Ovary (tissue), 9 donors: ENCODE data around the gene DTD1. TPM values are rescaled to one million over a fixed set of nuclear protein-coding genes. Genes with fewer than 3 reads are reported as not detected.

Experiments used
- DNase-seq, 5 donors: peaks; one replicate each; pipeline ENCODE4 v3.0.0-alpha.2; 2019 to 2020
- H3K27ac ChIP-seq, 2 donors: fragments of 200-600 bp; one replicate each; pipeline versions ENCODE4 v1.5.1 to v1.8.0; 2019 to 2022
- H3K27me3 ChIP-seq: fragments of 200-600 bp; one replicate; pipeline ENCODE4 v1.8.0; 2022
- H3K36me3 ChIP-seq: fragments of 200-600 bp; sonication (generic); one replicate; pipeline ENCODE4 v1.5.1; 2019
- H3K4me1 ChIP-seq: one replicate; pipeline ENCODE4 v1.8.1; 2013; ENCODE audit warnings: mild to moderate bottlenecking, moderate library complexity; ENCODE audit not compliant: insufficient read depth
- H3K4me3 ChIP-seq: fragments of 200-600 bp; sonication (generic); one replicate; pipeline ENCODE4 v1.5.1; 2017
- H3K9me3 ChIP-seq, 2 donors: fragments of 200-600 bp in 1 of 2; sonication (generic) in 1 of 2; one replicate each; pipeline versions ENCODE4 v1.5.1 to v1.8.1; 2013 to 2019; ENCODE audit warnings: mild to moderate bottlenecking in 1 of 2, moderate library complexity in 1 of 2
- CTCF ChIP-seq, 3 donors: fragments of 450-650 bp in 2 of 3; fragments of 200-600 bp in 1 of 3; IDR thresholded peaks; one replicate each; pipeline versions ENCODE4 v1.5.1 to v1.8.0; 2016 to 2022; ENCODE audit warnings: antibody characterized with exemption in 3 of 3, mild to moderate bottlenecking in 1 of 3
- EP300 ChIP-seq: sonication (generic); formaldehyde crosslinking; IDR thresholded peaks from one replicate; pipeline ENCODE4 v1.6.1; 2017; ENCODE audit warnings: antibody characterized with exemption
- POLR2A ChIP-seq: fragments of 450-650 bp; IDR thresholded peaks from one replicate; pipeline ENCODE4 v1.6.1; 2017; ENCODE audit warnings: antibody characterized with exemption, mild to moderate bottlenecking, moderate library complexity
- WGBS, 3 donors: extraction: QIAGEN DNeasy Blood & Tissue Kit in 1 of 3; methylation state at CpG; one replicate each; pipeline versions ENCODE4 v1.1.5 to v1.1.7; 2013 to 2017; 5-methylcytosine and 5-hydroxymethylcytosine counted together
- intact Hi-C, 4 donors: fragments of 100-400 bp; cut with DNase I; formaldehyde crosslinking; loops; one replicate each; pipeline versions ENCODE4 v1.11.0 to v1.15.1; 2022 to 2023
- polyA plus RNA-seq, 2 donors: library from polyadenylated mRNA; stranded (reverse); fragments of 200-250 nt in 1 of 2; fragments of 350-450 nt in 1 of 2; fragmentation: Illumina TruSeq in 1 of 2; extraction: RNeasy Lipid Tissue Mini Kit (QIAGEN cat#74804) in 1 of 2; gene quantifications; one replicate each; pipeline ENCODE4 v1.2.3, GENCODE V29; 2013 to 2014
- total RNA-seq, 7 donors: library from RNA; depleted of rRNA in 2 of 7; stranded (reverse); fragments of >200 nt in 2 of 7; fragmentation: NEBNext Ultra II Directional in 3 of 7; extraction: Animal tissue kit (Norgen Biotek cat#: 25700) in 3 of 7; gene quantifications; one replicate each; pipeline versions ENCODE4 v1.1.0 to v1.2.4, GENCODE V29; 2016 to 2023
- donor health status: DM: no; HTN: no; CAD: no; lungs with moderate emphysema.
- donor health status: DM: no; HTN: no; CAD: no.
- donor health status: Bipolar disorder and iron deficiency.
- donor health status: DM: yes; HTN: yes; CAD: no.
- donor health status: DM: no; HTN: no; CAD: no.
- donor health status: DM: yes; HTN: yes; CAD: no.

Gene DTD1
- total and polyA plus RNA-seq, 9 donors = 12.4 to 36.5 (median 22.7) TPM

GRCh38 chr20:18663932-18664331, 76.1 kb downstream of the DTD1 start:
- Histone ChIP-seq H3K27ac (no peak overlapping the region), H3K27me3 (no peaks in the 10 kb centered on the region), H3K4me3 (no peak overlapping the region), H3K9me3 (no peaks in the 10 kb centered on the region), H3K4me1 (no peaks in the 10 kb centered on the region), H3K36me3 (no peaks in the 10 kb centered on the region)
- DNase-seq = no peak
- TF ChIP-seq EP300 (no peak), POLR2A (no peak), CTCF (IDR thresholded peaks at IDR 0.05) (no peak)
- WGBS, 3 donors = 74 to 90% (median 80%) methylated on average over 2 of the region's 2 CpGs
- intact Hi-C loops = no loop called here

- no peaks in the 10 kb centered on the region for H3K27me3 ChIP-seq
- H3K4me3 ChIP-seq = no peak overlapping the region
- no peak overlapping the region for H3K27ac ChIP-seq
- H3K9me3 ChIP-seq = no peaks in the 10 kb centered on the region
- 88 to 100% (median 96%) methylated on average over 2 of the region's 2 CpGs for WGBS, 3 donors
- no peak for DNase-seq
- no peaks in the 10 kb centered on the region for H3K4me1 ChIP-seq
- H3K36me3 ChIP-seq = no peaks in the 10 kb centered on the region
- TF ChIP-seq EP300 (no peak), POLR2A (no peak), CTCF (IDR thresholded peaks at IDR 0.05) (no peak)
- intact Hi-C loops = no loop called here
Observed at GRCh38 chr20:18665135-18665534, 77.3 kb downstream of the DTD1 start.

- no peak overlapping the region for H3K27ac ChIP-seq
- no peaks in the 10 kb centered on the region for H3K27me3 ChIP-seq
- H3K4me1 ChIP-seq = no peaks in the 10 kb centered on the region
- 70 to 75% (median 73%) methylated on average over 9 of the region's 9 CpGs for WGBS, 3 donors
- DNase-seq = no peak
- intact Hi-C loops = no loop called here
- no peaks in the 10 kb centered on the region for H3K9me3 ChIP-seq
- H3K36me3 ChIP-seq = no peaks in the 10 kb centered on the region
- TF ChIP-seq CTCF (IDR thresholded peaks at IDR 0.05) (no peak), POLR2A (no peak), EP300 (no peak)
- no peak overlapping the region for H3K4me3 ChIP-seq
Observed at GRCh38 chr20:18666803-18667415, 79.1 kb downstream of the DTD1 start.

GRCh38 chr20:18669241-18670019, 81.6 kb downstream of the DTD1 start:
- no peak overlapping the region for H3K4me3 ChIP-seq
- intact Hi-C loops = no loop called here
- no peaks in the 10 kb centered on the region for H3K27me3 ChIP-seq
- H3K27ac ChIP-seq = no peak overlapping the region
- 87 to 88% (median 88%) methylated on average over 15 of the region's 15 CpGs for WGBS, 3 donors
- H3K9me3 ChIP-seq = no peaks in the 10 kb centered on the region
- H3K36me3 ChIP-seq = no peaks in the 10 kb centered on the region
- no peak for DNase-seq
- TF ChIP-seq CTCF (IDR thresholded peaks at IDR 0.05) (no peak), POLR2A (no peak), EP300 (no peak)
- no peaks in the 10 kb centered on the region for H3K4me1 ChIP-seq
